ENCODE measurements around the gene PCSK4.
A peak's percentile ranks its signal among the peaks of the same experiment; 100 is the strongest.

Gene PCSK4

GRCh38 chr19:1503089-1503924 lies 13.2 kb upstream of the PCSK4 start (continued):
- TF ChIP-seq ZNF398 (tag by site-specific recombination; IDR thresholded peaks at IDR 0.05) = no peak
- peak; percentile 78 for TF ChIP-seq ZNF341 (tag by site-specific recombination; IDR thresholded peaks at IDR 0.05; ENCODE audit: low read depth)
- no peak for TF ChIP-seq ZNF16 (tag by site-specific recombination; IDR thresholded peaks at IDR 0.05; ENCODE audit: low read depth)
- TF ChIP-seq ZNF10 (tag by site-specific recombination; IDR thresholded peaks at IDR 0.05) = peak; percentile 31; the same call in 1 of the 2 replicates

GRCh38 chr19:1502433-1503088 lies 12.4 kb upstream of the PCSK4 start:
- no peak overlapping the region for H3K27ac ChIP-seq (ENCODE audit: extremely low read depth, low read depth, low read length)
- TF ChIP-seq ZNF544 (tag by site-specific recombination; IDR thresholded peaks at IDR 0.05) (no peak), SCRT2 (tag by site-specific recombination; IDR thresholded peaks at IDR 0.05) (peak; percentile 68), SCRT1 (tag by site-specific recombination; IDR thresholded peaks at IDR 0.05; ENCODE audit: borderline replicate concordance) (0 out of 2 replicates have a peak, but pooled peaks have one; percentile 38), ZNF391 (tag by site-specific recombination; IDR thresholded peaks at IDR 0.05; ENCODE audit: borderline replicate concordance, low read depth) (no peak), INSM2 (tag by site-specific recombination; IDR thresholded peaks at IDR 0.05) (0 out of 2 replicates have a peak, but pooled peaks have one; percentile 8), ZNF280D (tag by site-specific recombination; IDR thresholded peaks at IDR 0.05) (peak; percentile 15; the same call in 1 of the 2 replicates)
- H3K36me3 ChIP-seq (ENCODE audit: control insufficient read depth in 2 of 2, insufficient read depth in 1 of 2, low read length in 2 of 2) = no peaks in the 10 kb centered on the region
- POLR2A ChIA-PET = interaction anchor here (0.8 to 1.1 kb wide), 2 partner anchors 12 to 47 kb away, joined by 3 read pairs; partner anchors contain the start of gene REEP6
- H3K4me3 ChIP-seq (ENCODE audit: low read depth, low read length) = no peak overlapping the region
- peaks cover 3% of the 10 kb centered on the region; the same call in 1 of the 2 replicates for H3K4me1 ChIP-seq (ENCODE audit: control insufficient read depth, insufficient read depth, low read length)
- no peaks in the 10 kb centered on the region for H3K9me3 ChIP-seq (ENCODE audit: control insufficient read depth, insufficient read depth, low read depth, low read length)
- CTCF ChIA-PET = interaction anchor here (0.6 to 1.5 kb wide), 9 partner anchors 9 to 472 kb away, joined by 3 to 11 read pairs (median 3); partner anchors contain the start of gene REEP6

GRCh38 chr19:1501200-1501595 lies 11.0 kb upstream of the PCSK4 start:
- ChIA-PET CTCF (interaction anchor here (0.7 to 1.5 kb wide), 4 partner anchors 8 to 325 kb away, joined by 3 to 6 read pairs (median 4); no protein-coding TSS in a partner anchor), POLR2A (interaction anchor here (1.1 kb wide), 1 partner anchor 10 kb away, joined by 3 read pairs; the partner anchor contains the start of gene REEP6)
- Histone ChIP-seq H3K36me3 (ENCODE audit: control insufficient read depth in 2 of 2, insufficient read depth in 1 of 2, low read length in 2 of 2) (no peaks in the 10 kb centered on the region), H3K4me1 (ENCODE audit: control insufficient read depth, insufficient read depth, low read length) (peaks cover 3% of the 10 kb centered on the region; the same call in 1 of the 2 replicates), H3K4me3 (ENCODE audit: low read depth, low read length) (no peak overlapping the region), H3K27ac (ENCODE audit: extremely low read depth, low read depth, low read length) (no peak overlapping the region), H3K9me3 (ENCODE audit: control insufficient read depth, insufficient read depth, low read depth, low read length) (no peaks in the 10 kb centered on the region)
- TF ChIP-seq RBAK (tag by site-specific recombination; IDR thresholded peaks at IDR 0.05) = no peak
- TF ChIP-seq HIC1 (tag by site-specific recombination; IDR thresholded peaks at IDR 0.05) = 0 out of 2 replicates have a peak, but pooled peaks have one; percentile 34
- TF ChIP-seq ZBTB26 (tag by site-specific recombination; optimal IDR thresholded peaks at IDR 0.05) = no peak
- TF ChIP-seq ZNF596 (tag by site-specific recombination; IDR thresholded peaks at IDR 0.05) = 0 out of 2 replicates have a peak, but pooled peaks have one; percentile 38
- TF ChIP-seq ZNF600 (tag by site-specific recombination; IDR thresholded peaks at IDR 0.05) = peak; percentile 53; the same call in 1 of the 2 replicates
- TF ChIP-seq ZNF830 (tag by site-specific recombination; IDR thresholded peaks at IDR 0.05; ENCODE audit: low read depth) = no peak
- TF ChIP-seq ZNF677 (tag by site-specific recombination; IDR thresholded peaks at IDR 0.05) = no peak
- TF ChIP-seq KLF1 (tag by site-specific recombination; IDR thresholded peaks at IDR 0.05) = no peak
- TF ChIP-seq ZNF266 (tag by site-specific recombination; IDR thresholded peaks at IDR 0.05; ENCODE audit: low read depth) = no peak

Measured in HEK293 (cell line).